Activated T-helper 1 cell treated with anti-CD3 and anti-CD28 coated beads, Interleukin-2, amount 50 U/mL, for 16 hours (primary cell): ENCODE results near the gene TADA2A.
"Not testable (repeated sequence)": the region's sequence is repeated elsewhere in the genome, so short reads cannot be mapped to it uniquely, and the experiment has no call there.

ENCODE experiments used
- DNase-seq, 2 donors: peaks; one replicate each; pipeline ENCODE4 v3.0.0-alpha.2; 2020; ENCODE audit warnings: low read depth in 1 of 2, low spot score in 1 of 2

TADA2A gene

GRCh38 chr17:37399265-37399803 lies 7.4 kb upstream of the TADA2A start:
- no peak for DNase-seq

DNA sequence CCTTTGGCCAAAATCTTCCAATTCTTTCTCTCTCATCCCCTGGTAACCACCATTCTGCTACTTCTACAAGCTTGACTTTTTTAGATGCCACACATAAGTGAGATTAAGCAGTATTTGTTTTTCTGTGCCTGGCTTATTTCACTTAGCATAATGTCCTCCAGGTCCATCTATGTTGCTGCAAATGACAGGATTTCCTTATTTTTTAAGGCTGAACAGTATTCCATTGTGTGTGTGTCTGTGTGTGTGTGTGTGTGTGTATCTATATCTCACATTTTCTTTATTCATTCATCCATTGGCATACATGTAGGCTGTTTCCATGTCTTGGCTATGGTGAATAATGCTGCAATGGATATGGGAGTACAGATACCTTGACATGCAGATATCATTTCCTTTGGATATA lies 6.2 kb upstream of the TADA2A start:
- no peak for DNase-seq

- not testable (repeated sequence) for DNase-seq
These were observed 1.2 kb upstream of the TADA2A start for GRCh38 chr17:37405522-37405921.

GRCh38 chr17:37405955-37406634 lies 591 bp upstream of the TADA2A start:
- no peak for DNase-seq

- DNase-seq = not testable (repeated sequence)
These were observed 1.4 kb downstream of the TADA2A start for GRCh38 chr17:37408145-37408479.

- DNase-seq = no peak
These were observed 3.7 kb downstream of the TADA2A start for GRCh38 chr17:37410357-37410756.

DNA sequence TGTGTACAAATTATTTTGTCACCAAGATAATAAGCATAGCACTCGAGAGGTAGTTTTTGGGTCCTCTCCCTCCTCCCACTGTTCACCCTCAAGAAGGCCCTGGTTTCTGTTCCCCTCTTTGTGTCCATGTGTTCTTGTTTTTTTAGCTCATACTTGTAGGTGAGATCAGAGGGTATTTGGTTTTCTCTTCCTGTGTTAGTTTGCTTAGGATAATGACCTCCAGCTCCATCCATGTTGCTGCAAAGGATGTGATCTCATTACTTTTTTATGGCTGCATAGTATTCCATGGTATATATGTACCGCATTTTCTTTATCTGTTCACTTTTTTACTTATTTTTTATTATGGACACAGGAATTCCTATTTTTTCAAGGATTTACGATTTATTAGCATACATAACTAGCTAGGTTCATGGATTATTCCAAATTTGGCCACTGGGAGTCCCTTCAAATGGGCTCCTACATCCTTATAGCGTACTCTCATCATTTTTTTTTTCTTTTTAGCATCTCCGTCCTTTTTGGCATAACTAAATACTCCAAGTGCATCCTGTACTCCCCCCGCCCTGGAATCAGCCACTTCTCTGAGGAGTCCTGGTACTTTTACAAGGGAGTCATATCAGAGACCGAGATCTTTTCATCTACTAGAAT lies 7.3 kb downstream of the TADA2A start:
- DNase-seq = no peak

- DNase-seq = no peak
These were observed 11.2 kb downstream of the TADA2A start for GRCh38 chr17:37417852-37418251.

DNA sequence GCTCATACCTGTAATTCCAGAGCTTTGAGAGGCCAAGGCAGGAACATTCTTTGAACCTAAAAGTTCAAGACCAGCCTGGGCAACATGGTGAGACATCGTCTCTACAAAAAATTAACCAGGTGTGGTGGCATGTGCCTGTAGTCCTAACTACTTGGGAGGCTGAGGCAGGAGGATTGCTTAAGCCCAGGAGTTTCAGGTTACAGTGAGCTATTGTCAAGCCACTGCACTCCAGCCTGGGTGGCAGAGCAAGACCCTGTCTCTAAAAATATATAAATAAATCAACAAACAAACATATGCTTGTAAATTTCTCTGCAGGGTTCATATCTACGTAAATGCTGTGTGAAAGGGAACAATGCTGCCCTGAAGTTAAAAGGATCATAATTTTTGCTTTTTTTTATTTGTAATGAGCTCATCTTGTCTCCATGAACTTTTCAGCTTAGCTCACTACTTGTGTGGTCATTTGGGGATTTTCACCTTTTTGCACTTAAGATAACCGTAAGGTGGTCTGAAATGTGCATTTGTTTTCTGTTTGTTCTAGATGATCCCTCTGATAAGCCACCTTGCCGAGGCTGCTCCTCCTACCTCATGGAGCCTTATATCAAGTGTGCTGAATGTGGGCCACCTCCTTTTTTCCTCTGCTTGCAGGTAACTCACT lies 16.4 kb downstream of the TADA2A start:
- no peak for DNase-seq

DNA sequence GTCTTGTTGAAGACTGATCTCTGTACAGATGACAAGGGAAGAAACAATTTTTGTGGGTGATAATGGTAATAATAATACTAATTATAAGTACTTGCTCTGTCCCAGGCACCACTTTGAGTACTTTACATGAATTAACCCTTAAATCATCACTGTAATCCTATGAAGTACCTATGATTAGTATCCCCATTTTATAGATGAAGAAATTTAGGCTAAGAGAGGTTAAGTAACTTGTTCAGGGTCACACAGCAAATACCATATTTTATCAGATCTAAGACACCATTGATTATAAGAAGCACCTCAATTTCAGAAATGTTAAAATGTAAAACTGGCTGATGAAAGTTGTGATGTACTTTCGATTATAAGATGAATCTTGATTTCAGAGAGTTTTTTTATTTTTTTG lies 18.6 kb downstream of the TADA2A start:
- DNase-seq = no peak

DNA sequence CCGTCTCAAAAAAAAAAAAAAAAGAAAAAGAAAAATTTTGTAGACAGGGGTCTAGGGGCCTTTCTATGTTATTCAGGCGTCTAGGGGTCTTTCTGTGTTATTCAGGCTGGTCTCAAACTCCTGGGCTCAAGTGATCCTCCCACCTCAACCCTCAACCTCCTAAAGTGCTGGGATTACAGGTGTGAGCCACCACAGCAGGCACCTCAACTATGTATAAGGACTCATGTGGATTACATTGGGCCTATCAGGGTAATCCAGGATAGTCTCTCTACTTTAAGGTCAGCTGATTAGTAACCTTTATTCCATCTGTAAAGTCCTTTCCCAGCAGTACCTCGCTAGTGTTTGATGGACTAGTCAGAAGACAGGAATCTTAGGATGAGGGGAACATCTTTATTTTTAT lies 22.4 kb downstream of the TADA2A start:
- DNase-seq = no peak

GRCh38 chr17:37429453-37429852 lies 22.8 kb downstream of the TADA2A start:
- no peak for DNase-seq

DNA sequence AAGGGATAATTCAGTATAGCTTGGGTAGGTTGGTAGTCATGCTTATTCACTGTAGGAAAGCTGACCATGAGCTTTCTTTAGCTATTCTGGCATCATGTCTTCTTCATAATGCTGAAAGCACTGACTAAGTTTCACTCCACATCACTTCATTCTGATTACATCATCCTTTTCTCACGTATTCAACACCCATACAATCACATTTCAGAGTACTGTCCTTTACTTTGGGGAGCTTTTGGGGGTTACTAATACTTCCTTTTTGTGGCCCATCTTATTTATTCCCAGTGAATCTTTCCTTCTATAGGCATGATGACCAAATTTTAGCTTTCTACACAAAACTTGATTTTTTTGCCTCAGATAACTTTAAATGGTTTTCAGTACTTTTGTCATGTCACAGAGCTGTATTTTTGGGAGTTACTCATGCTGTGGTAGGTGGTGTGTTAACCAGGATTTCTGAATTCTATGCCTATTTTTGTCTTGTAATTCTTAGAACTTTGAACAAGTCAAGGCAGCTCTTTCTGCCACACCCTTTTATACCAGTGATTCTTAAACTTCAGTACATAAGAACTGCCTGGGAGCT lies 23.5 kb downstream of the TADA2A start:
- DNase-seq = no peak

DNA sequence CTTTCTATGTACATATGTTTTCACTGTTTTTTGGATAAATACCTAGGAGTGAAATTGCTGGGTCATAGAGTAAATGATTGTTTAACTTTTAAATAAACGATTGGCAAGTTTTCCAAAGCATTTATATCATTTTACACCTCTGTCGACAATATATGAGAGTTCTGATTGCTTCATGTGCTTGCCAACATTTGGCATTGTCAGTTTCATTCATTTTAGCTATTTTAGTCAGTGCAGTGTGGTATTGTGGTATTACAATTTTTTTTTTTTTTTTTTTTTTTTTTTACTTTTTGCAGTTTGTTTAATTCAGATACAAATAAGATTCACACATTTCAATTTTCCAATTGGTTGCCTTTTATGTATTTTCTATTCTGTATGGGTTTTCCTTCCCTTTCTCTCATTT lies 26.0 kb downstream of the TADA2A start:
- no peak for DNase-seq

DNA sequence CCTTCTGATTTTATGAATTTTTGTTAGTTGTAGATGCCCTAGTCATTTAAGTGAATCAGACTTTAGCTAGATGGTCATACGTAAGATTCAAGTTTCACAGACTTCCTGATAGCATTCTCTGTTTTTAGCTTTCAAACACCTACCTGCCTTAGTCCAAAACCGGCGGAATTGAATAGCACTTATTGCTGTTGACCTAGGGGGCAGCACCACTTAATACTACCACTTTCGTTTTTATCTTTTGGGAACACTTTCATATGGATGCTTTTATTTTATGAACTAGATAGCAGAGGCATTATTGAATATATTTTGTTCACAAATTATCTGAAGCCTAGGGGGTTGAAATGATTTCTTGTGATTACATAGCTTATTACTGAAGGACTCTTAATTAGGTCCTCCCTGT lies 31.5 kb downstream of the TADA2A start:
- DNase-seq = no peak

GRCh38 chr17:37440424-37440823 lies 33.7 kb downstream of the TADA2A start:
- DNase-seq = no peak

- DNase-seq = not testable (repeated sequence)
These were observed 34.8 kb downstream of the TADA2A start for GRCh38 chr17:37441369-37442014.

DNA sequence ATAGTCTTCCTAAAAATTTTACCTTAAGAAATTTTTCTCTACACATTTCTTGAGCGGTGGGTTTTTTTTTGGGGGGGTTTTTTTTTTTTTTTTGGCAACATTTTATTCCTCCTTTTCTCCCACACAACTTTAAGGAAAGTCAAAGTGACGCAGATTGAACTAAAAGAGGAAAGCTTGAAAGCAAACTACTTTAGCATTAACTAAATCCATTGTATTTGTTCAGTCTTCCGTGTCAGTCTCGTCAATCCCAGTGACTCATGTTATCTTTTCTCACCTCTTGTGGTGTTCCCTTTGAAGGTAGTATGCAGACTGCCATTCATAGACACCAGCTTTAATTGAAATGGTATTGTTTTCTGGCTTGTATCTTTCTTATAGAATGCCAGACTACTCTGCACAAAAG lies 39.3 kb downstream of the TADA2A start:
- no peak for DNase-seq

DNA sequence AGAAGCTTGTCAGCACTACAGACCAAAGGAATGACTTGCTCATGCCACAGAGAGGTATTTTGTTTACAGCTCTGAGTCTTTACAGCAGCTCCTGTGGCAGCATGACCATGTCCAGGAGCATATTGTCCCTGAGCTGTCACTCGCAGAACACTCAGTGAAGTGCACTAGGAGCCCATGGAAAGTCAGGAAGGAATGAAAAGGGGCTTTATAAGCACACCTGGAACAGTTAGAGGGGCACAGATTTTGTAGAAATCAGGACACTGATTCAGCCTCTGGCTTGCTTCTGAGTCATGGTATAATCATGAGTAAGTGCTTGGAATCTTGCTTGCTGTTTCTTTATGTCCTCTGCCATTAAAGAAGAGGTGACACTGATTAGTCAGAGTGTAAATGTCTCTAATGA lies 41.0 kb downstream of the TADA2A start:
- no peak for DNase-seq

DNA sequence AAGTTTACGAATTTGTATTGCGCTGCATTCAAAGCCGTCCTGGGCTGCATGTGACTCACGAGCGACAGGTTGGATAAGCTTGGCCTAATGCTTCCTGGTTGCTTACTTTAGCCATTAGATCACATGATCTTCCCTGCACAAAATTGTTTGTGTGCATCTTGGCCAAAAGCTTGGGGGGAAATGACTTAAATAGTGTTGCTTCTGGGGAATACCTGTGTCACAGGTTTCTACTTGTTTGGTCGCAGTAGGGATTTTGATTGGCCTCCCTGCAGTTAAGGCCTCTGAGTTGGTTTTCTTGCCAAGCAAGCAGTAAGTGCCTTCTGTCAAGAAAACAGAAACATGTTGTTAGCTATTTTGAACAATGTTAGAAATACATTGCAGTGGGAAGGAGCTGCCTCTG lies 43.4 kb downstream of the TADA2A start:
- no peak for DNase-seq

- DNase-seq = not testable (repeated sequence)
These were observed 51.1 kb downstream of the TADA2A start for GRCh38 chr17:37457801-37458200.

DNA sequence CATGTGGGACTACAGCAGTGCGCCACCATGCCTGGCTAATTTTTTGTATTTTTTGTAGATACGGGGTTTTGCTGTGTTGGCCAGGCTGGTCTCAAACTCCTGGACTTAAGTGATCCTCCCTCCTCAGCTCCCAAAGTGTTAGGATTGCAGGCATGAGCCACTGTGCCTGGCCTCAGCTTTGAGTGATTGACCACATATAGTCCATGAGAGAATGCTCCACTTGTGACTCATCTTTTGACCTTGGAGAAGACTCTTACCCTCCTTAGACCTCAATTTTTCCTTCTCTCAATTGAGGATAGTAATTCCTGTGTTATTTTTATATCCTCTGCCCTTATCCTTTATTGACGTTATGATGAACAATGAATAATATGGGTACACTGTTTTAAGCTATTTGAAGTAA lies 52.1 kb downstream of the TADA2A start:
- DNase-seq = no peak
